Testis (tissue), 3 donors: Measurements from ENCODE around the gene SAPCD1. TPM values are rescaled to one million over a fixed set of nuclear protein-coding genes. Genes with fewer than 3 reads are reported as not detected.

Experiments used
- DNase-seq: peaks from one replicate; pipeline ENCODE4 v3.0.0-alpha.2; 2019
- H3K27ac ChIP-seq, 2 donors: fragments of 200-600 bp; sonication (generic); one replicate each; pipeline ENCODE4 v1.5.1; 2019
- H3K27me3 ChIP-seq: fragments of 200-600 bp; sonication (generic); one replicate; pipeline ENCODE4 v1.5.1; 2019
- H3K36me3 ChIP-seq: fragments of 200-600 bp; sonication (generic); one replicate; pipeline ENCODE4 v1.5.1; 2017; ENCODE audit warnings: low read depth; ENCODE audit errors: missing control alignments
- H3K4me1 ChIP-seq: fragments of 200-600 bp; sonication (generic); one replicate; pipeline ENCODE4 v1.5.1; 2019
- H3K4me3 ChIP-seq, 2 donors: fragments of 200-600 bp; sonication (generic); one replicate each; pipeline ENCODE4 v1.5.1; 2017 to 2019
- H3K9me3 ChIP-seq: fragments of 200-600 bp; sonication (generic); one replicate; pipeline ENCODE4 v1.5.1; 2017
- POLR2A ChIP-seq: fragments of 450-650 bp; IDR thresholded peaks from one replicate; pipeline ENCODE4 v1.6.1; 2017; ENCODE audit warnings: antibody characterized with exemption, mild to moderate bottlenecking, moderate library complexity
- WGBS, 2 donors: methylation state at CpG; one replicate each; pipeline ENCODE4 v1.1.5; 2018; 5-methylcytosine and 5-hydroxymethylcytosine counted together
- intact Hi-C: fragments of 100-400 bp; cut with DNase I; formaldehyde crosslinking; loops from one replicate; pipeline ENCODE4 v1.15.1; 2023; ENCODE audit warnings: low total_unique reads
- polyA plus RNA-seq: library from polyadenylated mRNA; stranded (reverse); fragments of 350-450 nt; fragmentation: Illumina TruSeq; extraction: RNeasy Lipid Tissue Mini Kit (QIAGEN cat#74804); gene quantifications from one replicate; pipeline ENCODE4 v1.2.3, GENCODE V29; 2014; ENCODE audit warnings: low read depth, low replicate concordance; ENCODE audit not compliant: insufficient read depth
- total RNA-seq, 2 donors: library from RNA; depleted of rRNA; stranded (reverse); fragments of >200 nt; gene quantifications; one replicate each; pipeline ENCODE4 v1.2.3, GENCODE V29; 2016
- TF ChIP-seq, protein P1 (sequence below), 3 experiments: fragments of 450-650 bp in 2 of 3; fragments of 200-600 bp in 1 of 3; sonication (generic) in 1 of 3; IDR thresholded peaks; one replicate each; pipeline ENCODE4 v1.5.1; 2016 to 2019; ENCODE audit warnings: antibody characterized with exemption in 3 of 3, mild to moderate bottlenecking in 2 of 3, moderate library complexity in 1 of 3

SAPCD1 gene
- total and polyA plus RNA-seq, 3 donors from 2014 or later: 5.9 to 11.6 (median 10.4) TPM

GRCh38 chr6:31736021-31736767 lies 26.3 kb upstream of the SAPCD1 start, which contains the start of gene CLIC1:
Gene CLIC1 (minus strand): TSS chr6:31736530. CDS start chr6:31736300, 230 bp downstream.
- peaks cover 26% of the 10 kb centered on the region for H3K4me1 ChIP-seq
- peak; percentile 87 for DNase-seq
- TF ChIP-seq, protein P1, sequence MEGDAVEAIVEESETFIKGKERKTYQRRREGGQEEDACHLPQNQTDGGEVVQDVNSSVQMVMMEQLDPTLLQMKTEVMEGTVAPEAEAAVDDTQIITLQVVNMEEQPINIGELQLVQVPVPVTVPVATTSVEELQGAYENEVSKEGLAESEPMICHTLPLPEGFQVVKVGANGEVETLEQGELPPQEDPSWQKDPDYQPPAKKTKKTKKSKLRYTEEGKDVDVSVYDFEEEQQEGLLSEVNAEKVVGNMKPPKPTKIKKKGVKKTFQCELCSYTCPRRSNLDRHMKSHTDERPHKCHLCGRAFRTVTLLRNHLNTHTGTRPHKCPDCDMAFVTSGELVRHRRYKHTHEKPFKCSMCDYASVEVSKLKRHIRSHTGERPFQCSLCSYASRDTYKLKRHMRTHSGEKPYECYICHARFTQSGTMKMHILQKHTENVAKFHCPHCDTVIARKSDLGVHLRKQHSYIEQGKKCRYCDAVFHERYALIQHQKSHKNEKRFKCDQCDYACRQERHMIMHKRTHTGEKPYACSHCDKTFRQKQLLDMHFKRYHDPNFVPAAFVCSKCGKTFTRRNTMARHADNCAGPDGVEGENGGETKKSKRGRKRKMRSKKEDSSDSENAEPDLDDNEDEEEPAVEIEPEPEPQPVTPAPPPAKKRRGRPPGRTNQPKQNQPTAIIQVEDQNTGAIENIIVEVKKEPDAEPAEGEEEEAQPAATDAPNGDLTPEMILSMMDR (IDR thresholded peaks at IDR 0.05): no peak
- TF ChIP-seq POLR2A: peak; percentile 91
- no peaks in the 10 kb centered on the region for H3K27me3 ChIP-seq
- H3K4me3 ChIP-seq: peak within 1 kb of the TSS; percentile 47 to 71
- H3K27ac ChIP-seq: peak within 1 kb of the TSS; percentile 86 to 87
- intact Hi-C loops: no loop called here
- no peaks in the 10 kb centered on the region for H3K36me3 ChIP-seq
- H3K9me3 ChIP-seq: no peaks in the 10 kb centered on the region
- 22 to 37% methylated on average over 22 to 24 of the region's 24 CpGs for WGBS, 2 donors

- Histone ChIP-seq H3K36me3 (no peaks in the 10 kb centered on the region), H3K4me3 (peak overlapping the region; percentile 47 to 71), H3K27me3 (no peaks in the 10 kb centered on the region), H3K9me3 (no peaks in the 10 kb centered on the region), H3K4me1 (peaks cover 26% of the 10 kb centered on the region), H3K27ac (peak overlapping the region; percentile 86 to 87)
- TF ChIP-seq POLR2A: no peak
- TF ChIP-seq, protein P1 (IDR thresholded peaks at IDR 0.05): no peak
- DNase-seq: no peak
- 47 to 64% methylated on average over 9 to 10 of the region's 10 CpGs for WGBS, 2 donors
- intact Hi-C loops: no loop called here
Measured at GRCh38 chr6:31736768-31737314, 25.6 kb upstream of the SAPCD1 start.

DNA sequence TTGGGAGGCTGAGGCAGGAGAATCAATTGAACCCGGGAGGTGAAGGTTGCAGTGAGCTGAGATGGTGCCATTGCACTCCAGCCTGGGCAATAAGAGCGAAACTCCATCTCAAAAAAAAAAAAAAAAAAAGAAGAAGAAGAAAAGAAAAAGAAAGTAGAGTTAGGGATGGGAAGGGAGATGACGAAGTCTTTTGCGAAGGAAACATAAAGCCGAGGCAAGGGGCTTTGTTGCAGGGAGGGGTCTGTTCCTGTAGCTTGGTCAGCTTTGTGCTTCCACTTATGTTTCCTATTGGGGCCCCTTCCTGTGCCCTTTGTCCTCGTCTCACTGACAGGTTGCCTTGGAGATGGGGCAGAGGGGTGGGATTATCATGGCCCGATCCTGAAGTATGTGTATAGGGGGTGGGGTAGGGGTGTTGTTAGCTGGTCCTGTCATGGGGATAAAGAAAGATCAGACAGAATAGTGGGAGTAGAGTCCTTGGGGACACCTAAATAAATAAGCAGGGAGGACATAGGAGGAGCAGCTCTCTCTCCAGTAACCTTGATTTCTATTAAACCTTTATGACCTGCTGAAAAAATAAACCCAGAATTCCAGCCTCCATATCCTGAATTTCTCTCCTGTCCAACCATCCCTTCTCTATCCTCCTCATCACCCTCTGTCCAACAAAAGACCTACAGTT lies 25.0 kb upstream of the SAPCD1 start:
- H3K4me1 ChIP-seq: peaks cover 26% of the 10 kb centered on the region
- no peak overlapping the region for H3K4me3 ChIP-seq
- WGBS, 2 donors: 62 to 73% methylated on average over 7 of the region's 7 CpGs

GRCh38 chr6:31737991-31738979 lies 24.2 kb upstream of the SAPCD1 start:
- no peaks in the 10 kb centered on the region for H3K9me3 ChIP-seq
- H3K4me3 ChIP-seq: no peak overlapping the region
- 31 to 35% methylated on average over 6 of the region's 6 CpGs for WGBS, 2 donors
- H3K27me3 ChIP-seq: no peaks in the 10 kb centered on the region
- TF ChIP-seq, protein P1 (IDR thresholded peaks at IDR 0.05): no peak
- TF ChIP-seq POLR2A: no peak
- peak overlapping the region; percentile 75 to 86 for H3K27ac ChIP-seq
- peak; percentile 75 for DNase-seq
- intact Hi-C loops: no loop called here
- H3K36me3 ChIP-seq: no peaks in the 10 kb centered on the region
- H3K4me1 ChIP-seq: peaks cover 26% of the 10 kb centered on the region

More for the DNA sequence above, 25.0 kb upstream of the SAPCD1 start:
- Histone ChIP-seq H3K27ac (peak overlapping the region; percentile 86 to 87), H3K9me3 (no peaks in the 10 kb centered on the region), H3K27me3 (no peaks in the 10 kb centered on the region), H3K36me3 (no peaks in the 10 kb centered on the region)
- intact Hi-C loops: no loop called here
- DNase-seq: no peak
- TF ChIP-seq POLR2A: no peak
- TF ChIP-seq, protein P1 (IDR thresholded peaks at IDR 0.05): no peak
